H9 (cell line): Measurements from ENCODE around the gene CGB5. TPM values are rescaled to one million over a fixed set of nuclear protein-coding genes. Genes with fewer than 3 reads are reported as not detected.

Experiments
- DNase-seq: peaks from one replicate; pipeline ENCODE4 v3.0.0-alpha.2; 2017
- H2AFZ ChIP-seq: one replicate; pipeline ENCODE4 v1.6.1; 2013; ENCODE audit warnings: mild to moderate bottlenecking, low read length, control low read depth, moderate library complexity
- H2AK5ac ChIP-seq: 2 replicates; pipeline ENCODE4 v1.6.1; 2013; ENCODE audit warnings: low read length, control low read depth, mixed read lengths; ENCODE audit not compliant: insufficient read length
- H2BK120ac ChIP-seq: one replicate; pipeline ENCODE4 v1.6.1; 2013; ENCODE audit warnings: low read depth, mild to moderate bottlenecking, low read length, control low read depth, inconsistent platforms; ENCODE audit not compliant: poor library complexity, severe bottlenecking
- H2BK12ac ChIP-seq: 2 replicates; pipeline ENCODE4 v1.6.1; 2013; ENCODE audit warnings: low read length, control low read depth, mixed read lengths, low read depth; ENCODE audit not compliant: insufficient read length
- H2BK15ac ChIP-seq: 2 replicates; pipeline ENCODE4 v1.6.1; 2013; ENCODE audit warnings: low read depth, low read length, control low read depth
- H2BK20ac ChIP-seq: one replicate; pipeline ENCODE4 v1.6.1; 2013; ENCODE audit warnings: low read depth, mild to moderate bottlenecking, low read length, control low read depth, inconsistent platforms; ENCODE audit not compliant: poor library complexity, severe bottlenecking
- H2BK5ac ChIP-seq: 2 replicates; pipeline ENCODE4 v1.6.1; 2013; ENCODE audit warnings: low read length, control low read depth, mixed read lengths; ENCODE audit not compliant: insufficient read length
- H3K14ac ChIP-seq: 2 replicates; pipeline ENCODE4 v1.6.1; 2013; ENCODE audit warnings: low read length, control low read depth; ENCODE audit not compliant: insufficient read depth
- H3K18ac ChIP-seq: 2 replicates; pipeline ENCODE4 v1.6.1; 2013; ENCODE audit warnings: low read depth, mild to moderate bottlenecking, mixed read lengths, low read length, control low read depth; ENCODE audit not compliant: insufficient read length
- H3K23ac ChIP-seq: 2 replicates; pipeline ENCODE4 v1.6.1; 2013; ENCODE audit warnings: low read length, control low read depth, mixed read lengths, low read depth; ENCODE audit not compliant: insufficient read length
- H3K23me2 ChIP-seq: 2 replicates; pipeline ENCODE4 v1.6.1; 2013; ENCODE audit warnings: low read depth, mild to moderate bottlenecking, mixed read lengths, low read length, control low read depth; ENCODE audit not compliant: insufficient read length, poor library complexity, severe bottlenecking
- H3K27ac ChIP-seq: 2 replicates; pipeline ENCODE4 v1.5.1; 2013; ENCODE audit warnings: low read length, control low read depth, mixed read lengths, low read depth; ENCODE audit not compliant: insufficient read length
- H3K27me3 ChIP-seq: 2 replicates; pipeline ENCODE4 v1.6.1; 2013; ENCODE audit warnings: low read length, control low read depth, inconsistent platforms; ENCODE audit not compliant: insufficient read depth
- H3K4ac ChIP-seq: 2 replicates; pipeline ENCODE4 v1.6.1; 2013; ENCODE audit warnings: low read depth, mild to moderate bottlenecking, control low read depth, inconsistent platforms, low read length, moderate library complexity
- H3K4me1 ChIP-seq: 2 replicates; pipeline ENCODE4 v1.6.1; 2013; ENCODE audit warnings: low read length, control low read depth, inconsistent platforms; ENCODE audit not compliant: insufficient read depth
- H3K4me2 ChIP-seq: 2 replicates; pipeline ENCODE4 v1.6.1; 2013; ENCODE audit warnings: low read length, control low read depth, mixed read lengths; ENCODE audit not compliant: insufficient read length, insufficient read depth
- H3K56ac ChIP-seq: 2 replicates; pipeline ENCODE4 v1.6.1; 2013; ENCODE audit warnings: low read depth, mild to moderate bottlenecking, mixed read lengths, low read length, control low read depth; ENCODE audit not compliant: insufficient read length
- H3K79me1 ChIP-seq: 2 replicates; pipeline ENCODE4 v1.6.1; 2013; ENCODE audit warnings: low read depth, mild to moderate bottlenecking, moderate library complexity, low read length, control low read depth, inconsistent platforms; ENCODE audit not compliant: insufficient read depth, poor library complexity, severe bottlenecking
- H3K79me2 ChIP-seq: 2 replicates; pipeline ENCODE4 v1.6.1; 2013; ENCODE audit warnings: low read length, control low read depth, inconsistent platforms; ENCODE audit not compliant: insufficient read depth
- H3K9ac ChIP-seq: 2 replicates; pipeline ENCODE4 v1.6.1; 2013; ENCODE audit warnings: low read length, control low read depth, mixed read lengths; ENCODE audit not compliant: insufficient read length; ENCODE audit errors: extremely low read depth
- H3K9me3 ChIP-seq: one replicate; pipeline ENCODE4 v1.6.1; 2013; ENCODE audit warnings: low read depth, low read length, inconsistent platforms; ENCODE audit not compliant: control insufficient read depth
- H3T11ph ChIP-seq: one replicate; pipeline ENCODE4 v1.6.1; 2013; ENCODE audit warnings: mild to moderate bottlenecking, low read length, control low read depth, inconsistent platforms
- H4K20me1 ChIP-seq: one replicate; pipeline ENCODE4 v1.6.1; 2013; ENCODE audit not compliant: control insufficient read depth, insufficient read length, insufficient read depth
- H4K5ac ChIP-seq: 2 replicates; pipeline ENCODE4 v1.6.1; 2013; ENCODE audit warnings: low read depth, mild to moderate bottlenecking, mixed read lengths, low read length, control low read depth; ENCODE audit not compliant: insufficient read length
- H4K8ac ChIP-seq: replicated peaks from 2 replicates; pipeline ENCODE4 v1.6.1; 2013; ENCODE audit warnings: low read length, control low read depth, mixed read lengths, low read depth; ENCODE audit not compliant: insufficient read length
- H4K91ac ChIP-seq: 2 replicates; pipeline ENCODE4 v1.6.1; 2013; ENCODE audit warnings: low read depth, mild to moderate bottlenecking, moderate library complexity, mixed read lengths, low read length, control low read depth; ENCODE audit not compliant: insufficient read length
- H3K27ac Mint-ChIP-seq, 3 experiments: 2 replicates in 2 of 3; 3 replicates in 1 of 3; pipeline ENCODE4 v1.8.0; 2020 to 2021; ENCODE audit warnings: mixed read lengths in 3 of 3, mild to moderate bottlenecking in 1 of 3, moderate library complexity in 1 of 3
- H3K27me3 Mint-ChIP-seq: 2 replicates; pipeline ENCODE4 v1.8.0; 2021; ENCODE audit warnings: low read depth, mild to moderate bottlenecking, moderate library complexity, mixed read lengths
- H3K36me3 Mint-ChIP-seq, 3 experiments: 2 replicates in 2 of 3; 3 replicates in 1 of 3; pipeline ENCODE4 v1.8.0; 2020 to 2021; ENCODE audit warnings: low read depth in 3 of 3, mixed read lengths in 3 of 3; ENCODE audit not compliant: insufficient read depth in 1 of 3
- H3K4me1 Mint-ChIP-seq, 2 experiments: 2 replicates each; pipeline ENCODE4 v1.8.0; 2020; ENCODE audit warnings: mixed read lengths in 2 of 2
- H3K4me3 Mint-ChIP-seq, 2 experiments: 2 replicates in 1 of 2; 3 replicates in 1 of 2; pipeline ENCODE4 v1.8.0; 2020 to 2021; ENCODE audit warnings: mild to moderate bottlenecking in 2 of 2, mixed read lengths in 2 of 2, moderate library complexity in 1 of 2
- H3K9me3 Mint-ChIP-seq, 2 experiments: 2 replicates in 1 of 2; 3 replicates in 1 of 2; pipeline ENCODE4 v1.8.0; 2020; ENCODE audit warnings: mild to moderate bottlenecking in 2 of 2, mixed read lengths in 2 of 2, moderate library complexity in 1 of 2
- WGBS: extraction: QIAGEN DNeasy Blood & Tissue Kit; methylation state at CpG from one replicate; pipeline ENCODE4 v1.1.7; 2013; ENCODE audit warnings: missing lambda C conversion rate, low lambda C conversion rate, mixed read lengths; ENCODE audit not compliant: insufficient read length; ENCODE audit errors: extremely low coverage; 5-methylcytosine and 5-hydroxymethylcytosine counted together
- total RNA-seq: library from RNA; stranded (reverse); gene quantifications from 2 replicates; pipeline ENCODE4 v1.2.1, GENCODE V29; 2021
- TF ChIP-seq, protein P1 (sequence below): fragments of 200-600 bp; sonication (generic); conservative IDR thresholded peaks from 3 replicates; pipeline ENCODE4 v1.8.0; 2021; ENCODE audit warnings: antibody characterized with exemption, mild to moderate bottlenecking

Gene CGB5
- total RNA-seq, 1 experiment from 2014 or later: not detected

DNA sequence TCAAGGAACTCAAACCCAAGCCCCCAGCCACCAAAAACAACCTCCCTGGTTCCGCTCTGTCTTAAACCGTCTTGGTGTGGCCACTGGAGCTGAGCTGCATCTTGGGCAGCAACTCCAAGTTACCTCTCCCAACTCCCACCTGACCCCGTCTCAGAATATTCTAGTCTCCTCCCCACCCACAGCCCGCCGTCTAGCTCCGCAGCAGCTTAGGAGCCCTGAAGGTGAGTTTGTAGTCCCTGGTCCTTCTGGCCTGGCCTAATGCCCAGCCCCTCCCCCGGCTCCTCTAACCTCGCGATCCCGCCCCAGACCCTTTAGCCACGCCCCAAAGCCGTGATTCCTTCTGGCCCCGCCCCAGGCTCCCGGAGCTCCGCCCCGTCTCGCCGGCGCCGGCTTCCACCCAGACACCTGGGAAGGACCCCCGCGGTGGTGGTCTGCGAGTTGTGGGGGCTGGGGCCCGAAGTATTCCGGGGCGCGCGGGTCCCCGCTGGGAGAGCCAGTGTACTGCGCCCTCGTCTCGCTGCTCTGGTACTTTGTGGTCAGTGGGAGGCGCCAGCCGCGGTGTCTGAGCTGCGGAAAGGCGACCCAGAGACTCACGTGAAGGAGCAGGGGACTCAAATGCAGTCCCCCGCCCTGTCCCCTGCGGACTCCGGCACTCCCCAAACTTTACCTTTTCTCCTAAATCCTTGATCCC lies 24.3 kb upstream of the CGB5 start:
- no peak overlapping the region for H3K4ac ChIP-seq
- no peak overlapping the region for H4K5ac ChIP-seq
- TF ChIP-seq, protein P1, sequence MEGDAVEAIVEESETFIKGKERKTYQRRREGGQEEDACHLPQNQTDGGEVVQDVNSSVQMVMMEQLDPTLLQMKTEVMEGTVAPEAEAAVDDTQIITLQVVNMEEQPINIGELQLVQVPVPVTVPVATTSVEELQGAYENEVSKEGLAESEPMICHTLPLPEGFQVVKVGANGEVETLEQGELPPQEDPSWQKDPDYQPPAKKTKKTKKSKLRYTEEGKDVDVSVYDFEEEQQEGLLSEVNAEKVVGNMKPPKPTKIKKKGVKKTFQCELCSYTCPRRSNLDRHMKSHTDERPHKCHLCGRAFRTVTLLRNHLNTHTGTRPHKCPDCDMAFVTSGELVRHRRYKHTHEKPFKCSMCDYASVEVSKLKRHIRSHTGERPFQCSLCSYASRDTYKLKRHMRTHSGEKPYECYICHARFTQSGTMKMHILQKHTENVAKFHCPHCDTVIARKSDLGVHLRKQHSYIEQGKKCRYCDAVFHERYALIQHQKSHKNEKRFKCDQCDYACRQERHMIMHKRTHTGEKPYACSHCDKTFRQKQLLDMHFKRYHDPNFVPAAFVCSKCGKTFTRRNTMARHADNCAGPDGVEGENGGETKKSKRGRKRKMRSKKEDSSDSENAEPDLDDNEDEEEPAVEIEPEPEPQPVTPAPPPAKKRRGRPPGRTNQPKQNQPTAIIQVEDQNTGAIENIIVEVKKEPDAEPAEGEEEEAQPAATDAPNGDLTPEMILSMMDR: peak; percentile 65
- no peaks in the 10 kb centered on the region for H3K79me2 ChIP-seq
- no peak overlapping the region for H3K14ac ChIP-seq
- H3K23me2 ChIP-seq: peaks cover 8% of the 10 kb centered on the region
- H3K56ac ChIP-seq: no peak overlapping the region
- Mint-ChIP-seq H3K4me3 (peak overlapping the region; percentile 39 to 68), H3K27ac (peak overlapping the region in 1 of 3 experiments; percentile 42; a peak in 2 of 7 replicates), H3K9me3 (peaks cover 0 to 1% of the 10 kb centered on the region in 2 experiments; a peak in 2 of 5 replicates), H3K4me1 (peaks cover 15 to 36% of the 10 kb centered on the region in 2 experiments), H3K36me3 (peaks cover 6 to 22% (median 20%) of the 10 kb centered on the region in 3 experiments; a peak in 6 of 7 replicates), H3K27me3 (peaks cover 39% of the 10 kb centered on the region)
- no peak overlapping the region for H2BK120ac ChIP-seq
- no peak overlapping the region for H4K91ac ChIP-seq
- H3K9me3 ChIP-seq: no peaks in the 10 kb centered on the region
- no peak overlapping the region for H3T11ph ChIP-seq
- no peak overlapping the region for H3K23ac ChIP-seq
- no peak overlapping the region for H3K18ac ChIP-seq
- no peak overlapping the region for H4K8ac ChIP-seq
- no peak overlapping the region for H2BK15ac ChIP-seq
- no peak overlapping the region for H2BK20ac ChIP-seq
- no peak overlapping the region for H2AK5ac ChIP-seq
- no peak overlapping the region for H2BK12ac ChIP-seq
- no peak overlapping the region for H3K4me2 ChIP-seq
- H3K9ac ChIP-seq: no peak overlapping the region
- H2AFZ ChIP-seq: no peak overlapping the region
- WGBS: no CpG with 5 or more reads among the region's 41 CpGs
- H3K79me1 ChIP-seq: no peaks in the 10 kb centered on the region
- DNase-seq: peak; percentile 86
- no peak overlapping the region for H3K27ac ChIP-seq
- no peaks in the 10 kb centered on the region for H4K20me1 ChIP-seq
- no peaks in the 10 kb centered on the region; the same call in 1 of the 2 replicates for H3K27me3 ChIP-seq
- H2BK5ac ChIP-seq: no peak overlapping the region
- H3K4me1 ChIP-seq: peaks cover 4% of the 10 kb centered on the region; the same call in 1 of the 2 replicates
